ENCODE measurements around the gene KANSL3.

GRCh38 chr2:96683307-96683706 is 45.2 kb upstream of the KANSL3 start:
- TF ChIP-seq, protein P1, sequence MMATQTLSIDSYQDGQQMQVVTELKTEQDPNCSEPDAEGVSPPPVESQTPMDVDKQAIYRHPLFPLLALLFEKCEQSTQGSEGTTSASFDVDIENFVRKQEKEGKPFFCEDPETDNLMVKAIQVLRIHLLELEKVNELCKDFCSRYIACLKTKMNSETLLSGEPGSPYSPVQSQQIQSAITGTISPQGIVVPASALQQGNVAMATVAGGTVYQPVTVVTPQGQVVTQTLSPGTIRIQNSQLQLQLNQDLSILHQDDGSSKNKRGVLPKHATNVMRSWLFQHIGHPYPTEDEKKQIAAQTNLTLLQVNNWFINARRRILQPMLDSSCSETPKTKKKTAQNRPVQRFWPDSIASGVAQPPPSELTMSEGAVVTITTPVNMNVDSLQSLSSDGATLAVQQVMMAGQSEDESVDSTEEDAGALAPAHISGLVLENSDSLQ (IDR thresholded peaks at IDR 0.05): no peak
- TF ChIP-seq SUZ12 (IDR thresholded peaks at IDR 0.05) (no peak), HDGF (IDR thresholded peaks at IDR 0.05; ENCODE audit: borderline replicate concordance) (no peak), BHLHE40 (IDR thresholded peaks at IDR 0.05; ENCODE audit: borderline replicate concordance) (no peak), SP1 (IDR thresholded peaks at IDR 0.05) (no peak)

Measured in HEK293T (cell line).